H1 (cell line): ENCODE measurements around the gene NUBPL. TPM values are rescaled to one million over a fixed set of nuclear protein-coding genes. Genes with fewer than 3 reads are reported as not detected.

Experiments
- CTCF ChIA-PET: fragments of 300-600 bp; sonication (Branson Sonifier 250); formaldehyde crosslinking; loops from one replicate; lab custom pipeline; 2021; ENCODE audit not compliant: partially characterized antibody; lab: Charles Lee
- POLR2A ChIA-PET: fragments of 300-600 bp; sonication (Branson Sonifier 250); formaldehyde crosslinking; loops from one replicate; lab custom pipeline; 2021; ENCODE audit warnings: inconsistent platforms; ENCODE audit not compliant: partially characterized antibody; lab: Charles Lee
- DNase-seq, 2 experiments: peaks; one replicate each; pipeline versions ENCODE4 v3.0.0 to v3.0.0-alpha.2; 2010 to 2022; ENCODE audit warnings: low spot score in 2 of 2, low read depth in 1 of 2, mixed read lengths in 1 of 2
- FAIRE-seq: peaks from 2 replicates; lab custom pipeline; 2011; peaks lifted over from hg19 to GRCh38; lab: Jason Lieb, UNC
- H2AFZ ChIP-seq: 2 replicates; pipeline ENCODE4 v1.8.1; 2012; ENCODE audit warnings: low read length, inconsistent platforms
- H2AK5ac ChIP-seq: 2 replicates; pipeline ENCODE4 v1.6.1; 2013; ENCODE audit warnings: low read depth, low read length
- H2BK120ac ChIP-seq: replicated peaks from 2 replicates; pipeline ENCODE3; 2013; ENCODE audit warnings: low read depth, low read length, inconsistent platforms
- H2BK12ac ChIP-seq: 2 replicates; pipeline ENCODE4 v1.6.1; 2013; ENCODE audit warnings: low read depth, low read length
- H2BK15ac ChIP-seq: 2 replicates; pipeline ENCODE4 v1.6.1; 2013; ENCODE audit warnings: low read length
- H2BK20ac ChIP-seq: 2 replicates; pipeline ENCODE4 v1.6.1; 2013; ENCODE audit warnings: low read length
- H2BK5ac ChIP-seq: 2 replicates; pipeline ENCODE4 v1.6.1; 2013; ENCODE audit warnings: low read depth, low read length
- H3K14ac ChIP-seq: 2 replicates; pipeline ENCODE4 v1.6.1; 2013; ENCODE audit warnings: inconsistent platforms; ENCODE audit not compliant: insufficient read length
- H3K18ac ChIP-seq: 2 replicates; pipeline ENCODE4 v1.6.1; 2013; ENCODE audit warnings: low read length; ENCODE audit errors: extremely low read depth
- H3K23ac ChIP-seq: 2 replicates; pipeline ENCODE4 v1.6.1; 2013; ENCODE audit warnings: inconsistent platforms; ENCODE audit not compliant: insufficient read length
- H3K23me2 ChIP-seq: 2 replicates; pipeline ENCODE4 v1.6.1; 2013; ENCODE audit warnings: low read depth, low read length
- H3K27ac ChIP-seq: 2 replicates; pipeline ENCODE4 v1.6.1; 2011; ENCODE audit warnings: low read depth, low read length, inconsistent platforms
- H3K27me3 ChIP-seq, 4 experiments: replicated peaks in 1 of 4; 1 replicate in 1 of 4; 2 replicates in 3 of 4; pipeline versions ENCODE4 v1.6.1 to v1.8.1; 2011 to 2013; ENCODE audit warnings: low read length in 3 of 4, mild to moderate bottlenecking in 3 of 4, inconsistent platforms in 2 of 4, mixed read lengths in 2 of 4, moderate library complexity in 1 of 4; ENCODE audit not compliant: control insufficient read depth in 3 of 4, insufficient read depth in 3 of 4; ENCODE audit errors: extremely low read depth in 1 of 4
- H3K36me3 ChIP-seq, 4 experiments: 2 replicates each; pipeline versions ENCODE4 v1.6.1 to v1.8.1; 2011 to 2013; ENCODE audit warnings: mild to moderate bottlenecking in 4 of 4, low read length in 3 of 4, moderate library complexity in 2 of 4, control low read depth in 1 of 4, inconsistent platforms in 1 of 4; ENCODE audit not compliant: insufficient read depth in 4 of 4, control insufficient read depth in 2 of 4
- H3K4ac ChIP-seq: replicated peaks from 2 replicates; pipeline ENCODE3; 2013; ENCODE audit warnings: low read length, low read depth, mixed read lengths, inconsistent platforms; ENCODE audit not compliant: insufficient read length
- H3K4me1 ChIP-seq, 4 experiments: replicated peaks in 1 of 4; 1 replicate in 1 of 4; 2 replicates in 3 of 4; pipeline versions ENCODE4 v1.6.1 to v1.8.1; 2011 to 2013; ENCODE audit warnings: low read length in 3 of 4, inconsistent platforms in 2 of 4, mixed read lengths in 1 of 4; ENCODE audit not compliant: insufficient read depth in 4 of 4, control insufficient read depth in 3 of 4
- H3K4me2 ChIP-seq, 2 experiments: 2 replicates each; pipeline versions ENCODE4 v1.6.1 to v1.8.1; 2011 to 2013; ENCODE audit warnings: low read depth in 2 of 2, low read length in 2 of 2, control low read depth in 1 of 2, inconsistent platforms in 1 of 2, mild to moderate bottlenecking in 1 of 2; ENCODE audit not compliant: insufficient read depth in 1 of 2
- H3K4me3 ChIP-seq, 4 experiments: fragments of 200-600, 300-600 bp in 1 of 4; sonication (generic), shearing (Covaris generic), sonication (Bioruptor Twin) in 1 of 4; 2 replicates each; pipeline versions ENCODE4 v1.5.1 to v1.8.1; 2011 to 2016; ENCODE audit warnings: low read length in 4 of 4, low read depth in 3 of 4, control low read depth in 2 of 4, inconsistent platforms in 2 of 4, mild to moderate bottlenecking in 2 of 4, mixed read lengths in 1 of 4, moderate library complexity in 1 of 4; ENCODE audit not compliant: insufficient read depth in 2 of 4; ENCODE audit errors: extremely low read depth in 1 of 4
- H3K56ac ChIP-seq: replicated peaks from 2 replicates; pipeline ENCODE3; 2013; ENCODE audit warnings: low read depth, mild to moderate bottlenecking, mixed read lengths, low read length, inconsistent platforms; ENCODE audit not compliant: insufficient read length
- H3K79me1 ChIP-seq: 2 replicates; pipeline ENCODE4 v1.6.1; 2013; ENCODE audit warnings: low read depth, low read length, control low read depth
- H3K79me2 ChIP-seq, 2 experiments: 2 replicates each; pipeline versions ENCODE4 v1.6.1 to v1.8.1; 2012 to 2013; ENCODE audit warnings: low read length in 2 of 2, mild to moderate bottlenecking in 2 of 2, inconsistent platforms in 1 of 2; ENCODE audit not compliant: insufficient read depth in 2 of 2, control insufficient read depth in 1 of 2
- H3K9ac ChIP-seq, 4 experiments: replicated peaks in 1 of 4; 1 replicate in 1 of 4; 2 replicates in 3 of 4; pipeline versions ENCODE4 v1.6.1 to v1.8.1; 2011 to 2013; ENCODE audit warnings: low read depth in 3 of 4, low read length in 3 of 4, control low read depth in 2 of 4, mild to moderate bottlenecking in 2 of 4, moderate library complexity in 2 of 4, inconsistent platforms in 1 of 4; ENCODE audit errors: extremely low read depth in 1 of 4
- H3K9me3 ChIP-seq, 2 experiments: 2 replicates each; pipeline versions ENCODE4 v1.6.1 to v1.8.1; 2012 to 2013; ENCODE audit warnings: mild to moderate bottlenecking in 2 of 2, moderate library complexity in 2 of 2, control low read depth in 1 of 2, inconsistent platforms in 1 of 2, low read depth in 1 of 2, low read length in 1 of 2, mixed read lengths in 1 of 2; ENCODE audit not compliant: insufficient read depth in 2 of 2
- H4K20me1 ChIP-seq, 2 experiments: replicated peaks in 1 of 2; 2 replicates each; pipeline versions ENCODE3 to v1.8.1; 2011 to 2013; ENCODE audit warnings: inconsistent platforms in 2 of 2, low read length in 2 of 2, mild to moderate bottlenecking in 1 of 2; ENCODE audit not compliant: insufficient read depth in 2 of 2, control insufficient read depth in 1 of 2
- H4K5ac ChIP-seq: 2 replicates; pipeline ENCODE4 v1.6.1; 2013; ENCODE audit warnings: low read length, low read depth, mixed read lengths, inconsistent platforms; ENCODE audit not compliant: insufficient read length
- H4K8ac ChIP-seq: 2 replicates; pipeline ENCODE4 v1.8.0; 2013; ENCODE audit warnings: mild to moderate bottlenecking, moderate library complexity, low read length, inconsistent platforms; ENCODE audit not compliant: insufficient read depth; ENCODE audit errors: extremely low read depth
- H4K91ac ChIP-seq: replicated peaks from 2 replicates; pipeline ENCODE3; 2013; ENCODE audit warnings: low read length, mixed read lengths, inconsistent platforms; ENCODE audit not compliant: insufficient read length
- CEBPB ChIP-seq: IDR thresholded peaks from 2 replicates; pipeline ENCODE4 v1.6.1; 2012; ENCODE audit warnings: low read depth, low read length
- CHD1 ChIP-seq: IDR thresholded peaks from 2 replicates; pipeline ENCODE4 v1.6.1; 2012; ENCODE audit warnings: low read depth, low read length, improper control_type of control experiment
- EZH2 ChIP-seq: fragments of 200-600 bp; sonication (generic); IDR thresholded peaks from 2 replicates; pipeline ENCODE4 v1.7.1; 2012; ENCODE audit warnings: low read depth, mild to moderate bottlenecking, moderate library complexity, low read length, inconsistent platforms; ENCODE audit not compliant: severe bottlenecking
- GABPA ChIP-seq: IDR thresholded peaks from 2 replicates; pipeline ENCODE4 v1.6.1; 2011; ENCODE audit warnings: mild to moderate bottlenecking, low read length, moderate library complexity, borderline replicate concordance; ENCODE audit not compliant: insufficient read depth
- JUND ChIP-seq: IDR thresholded peaks from 2 replicates; pipeline ENCODE4 v1.6.1; 2011; ENCODE audit warnings: mild to moderate bottlenecking, improper control_type of control experiment, low read length
- KDM5A ChIP-seq: fragments of 200-600 bp; IDR thresholded peaks from 2 replicates; pipeline ENCODE4 v1.7.1; 2012; ENCODE audit warnings: mild to moderate bottlenecking, low read length, inconsistent platforms, mixed read lengths
- NANOG ChIP-seq: IDR thresholded peaks from 2 replicates; pipeline ENCODE4 v1.6.1; 2011; ENCODE audit warnings: low read length, low read depth, mild to moderate bottlenecking, inconsistent platforms; ENCODE audit not compliant: insufficient read depth, poor library complexity, severe bottlenecking
- POLR2AphosphoS5 ChIP-seq: IDR thresholded peaks from 2 replicates; pipeline ENCODE4 v1.6.1; 2011; ENCODE audit warnings: low read depth, low read length
- SAP30 ChIP-seq: fragments of 300-600 bp; sonication (generic); IDR thresholded peaks from 2 replicates; pipeline ENCODE4 v1.7.1; 2012; ENCODE audit warnings: low read length, moderate library complexity, mild to moderate bottlenecking, inconsistent platforms; ENCODE audit not compliant: insufficient read depth, insufficient replicate concordance
- SIX5 ChIP-seq: IDR thresholded peaks from 2 replicates; pipeline ENCODE4 v1.6.1; 2011; ENCODE audit warnings: mild to moderate bottlenecking, low read depth, low read length
- SRF ChIP-seq: IDR thresholded peaks from 2 replicates; pipeline ENCODE4 v1.6.1; 2011; ENCODE audit warnings: mild to moderate bottlenecking, low read depth, low read length, moderate library complexity
- YY1 ChIP-seq: IDR thresholded peaks from 2 replicates; pipeline ENCODE4 v1.6.1; 2011; ENCODE audit warnings: low read depth, mild to moderate bottlenecking, low read length
- WGBS, 2 experiments: shearing (Covaris generic) in 1 of 2; methylation state at CpG; one replicate each; pipeline versions ENCODE4 v1.1.6 to v1.1.7; 2013 to 2015; ENCODE audit warnings: low lambda C conversion rate in 2 of 2, mixed read lengths in 2 of 2, inconsistent platforms in 1 of 2, low coverage in 1 of 2, missing lambda C conversion rate in 1 of 2; ENCODE audit not compliant: insufficient replicate concordance in 2 of 2, insufficient coverage in 1 of 2, insufficient read length in 1 of 2; ENCODE audit errors: extremely low coverage in 1 of 2, missing lambda C conversion rate in 1 of 2; 5-methylcytosine and 5-hydroxymethylcytosine counted together
- polyA plus RNA-seq, 7 experiments: library from polyadenylated mRNA; depleted of rRNA in 3 of 7; stranded (reverse) in 5 of 7; unstranded in 2 of 7; fragments of >200 nt in 5 of 7; fragments of 200-250 nt in 2 of 7; gene quantifications; 1 replicate in 5 of 7; 2 replicates in 1 of 7; 4 replicates in 1 of 7; pipeline versions ENCODE4 v1.2.1 to v1.2.3, GENCODE V29; 2011 to 2013; ENCODE audit warnings: missing spikeins in 2 of 7, mixed read lengths in 2 of 7
- total RNA-seq: library from RNA; stranded (reverse); fragmentation: NEBNext Ultra II Directional; extraction: Animal tissue kit (Norgen Biotek cat#: 25700); gene quantifications from 2 replicates; pipeline ENCODE4 v1.2.1, GENCODE V29; 2021
- TF ChIP-seq, protein P1 (sequence below): IDR thresholded peaks from 2 replicates; pipeline ENCODE4 v1.6.1; 2012; ENCODE audit warnings: inconsistent platforms
- TF ChIP-seq, protein P2 (sequence below): IDR thresholded peaks from 2 replicates; pipeline ENCODE4 v1.6.1; 2011; ENCODE audit warnings: low read depth, mild to moderate bottlenecking, low read length; ENCODE audit not compliant: insufficient read depth

NUBPL gene
- total and polyA plus RNA-seq, 2 of the 8 experiments (the other 6 are each of a cell fraction or from before 2014, with no cell fraction given) = 1.6 to 6.8 TPM

DNA sequence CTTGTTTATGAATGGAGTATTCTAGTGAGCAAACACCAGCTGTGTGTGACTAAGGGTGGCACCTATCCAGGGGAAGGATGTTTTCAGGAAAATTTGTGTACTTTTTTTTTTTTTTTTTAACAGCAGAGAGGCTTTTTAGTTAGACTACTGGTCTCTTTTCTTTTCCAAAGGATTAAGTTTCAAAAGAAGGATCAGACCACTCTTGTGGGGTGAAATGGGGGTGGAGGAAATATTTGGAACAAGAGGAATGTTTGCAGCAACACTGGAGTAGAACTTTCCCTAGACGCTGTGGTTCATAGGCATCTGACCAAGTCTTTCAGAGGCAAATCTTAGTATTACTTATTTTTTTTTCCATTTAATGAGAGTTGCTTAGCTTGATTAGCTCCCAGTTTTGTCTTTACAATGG, 21.1 kb downstream of the NUBPL start:
- H3K18ac ChIP-seq = no peak overlapping the region
- H3K23me2 ChIP-seq = no peaks in the 10 kb centered on the region; the same call in 1 of the 2 replicates
- H2BK5ac ChIP-seq = no peak overlapping the region
- WGBS, 2 experiments = 90% methylated on average over 1 of the region's 1 CpG; no CpG with 5 or more reads in 1 of the 2 experiments
- H3K4me2 ChIP-seq = no peak overlapping the region
- H2AFZ ChIP-seq = no peak overlapping the region
- H4K91ac ChIP-seq = no peak overlapping the region
- no peak overlapping the region for H3K23ac ChIP-seq
- H4K20me1 ChIP-seq = peaks cover 0 to 3% of the 10 kb centered on the region in 2 experiments
- no peak overlapping the region for H3K14ac ChIP-seq
- no peak overlapping the region for H3K4me3 ChIP-seq
- H3K79me2 ChIP-seq = no peaks in the 10 kb centered on the region
- CTCF ChIA-PET = no interaction called here
- no peaks in the 10 kb centered on the region for H3K79me1 ChIP-seq
- no peak overlapping the region for H2AK5ac ChIP-seq
- no peak overlapping the region for H4K8ac ChIP-seq
- H2BK20ac ChIP-seq = no peak overlapping the region
- H3K27ac ChIP-seq = no peak overlapping the region
- peaks cover 0 to 5% of the 10 kb centered on the region in 2 experiments; a peak in 2 of 4 replicates for H3K9me3 ChIP-seq
- no peak for FAIRE-seq
- H3K9ac ChIP-seq = no peak overlapping the region
- no peak for DNase-seq
- H3K4me1 ChIP-seq = no peaks in the 10 kb centered on the region
- H3K27me3 ChIP-seq = no peaks in the 10 kb centered on the region
- no peak overlapping the region for H4K5ac ChIP-seq
- H2BK12ac ChIP-seq = no peak overlapping the region
- H2BK120ac ChIP-seq = no peak overlapping the region
- no peak overlapping the region for H3K56ac ChIP-seq
- H2BK15ac ChIP-seq = no peak overlapping the region
- H3K4ac ChIP-seq = no peak overlapping the region
- POLR2A ChIA-PET = no interaction called here
- H3K36me3 ChIP-seq = no peaks in the 10 kb centered on the region
- TF ChIP-seq EZH2 (no peak), YY1 (no peak), JUND (no peak), GABPA (no peak), SRF (no peak), POLR2AphosphoS5 (no peak), SAP30 (no peak), CHD1 (no peak), NANOG (no peak), SIX5 (no peak), CEBPB (no peak), KDM5A (no peak)
- TF ChIP-seq, protein P1, sequence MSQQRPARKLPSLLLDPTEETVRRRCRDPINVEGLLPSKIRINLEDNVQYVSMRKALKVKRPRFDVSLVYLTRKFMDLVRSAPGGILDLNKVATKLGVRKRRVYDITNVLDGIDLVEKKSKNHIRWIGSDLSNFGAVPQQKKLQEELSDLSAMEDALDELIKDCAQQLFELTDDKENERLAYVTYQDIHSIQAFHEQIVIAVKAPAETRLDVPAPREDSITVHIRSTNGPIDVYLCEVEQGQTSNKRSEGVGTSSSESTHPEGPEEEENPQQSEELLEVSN = no peak
- TF ChIP-seq, protein P2, sequence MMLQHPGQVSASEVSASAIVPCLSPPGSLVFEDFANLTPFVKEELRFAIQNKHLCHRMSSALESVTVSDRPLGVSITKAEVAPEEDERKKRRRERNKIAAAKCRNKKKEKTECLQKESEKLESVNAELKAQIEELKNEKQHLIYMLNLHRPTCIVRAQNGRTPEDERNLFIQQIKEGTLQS = no peak
